GM18526 (cell line): ENCODE measurements around the gene IQCM.

ENCODE experiments used
- POLR2A ChIP-seq: IDR thresholded peaks from 3 replicates; pipeline ENCODE4 v1.6.1; 2011; ENCODE audit not compliant: insufficient read length; ENCODE audit errors: extremely low read depth

Gene IQCM

DNA sequence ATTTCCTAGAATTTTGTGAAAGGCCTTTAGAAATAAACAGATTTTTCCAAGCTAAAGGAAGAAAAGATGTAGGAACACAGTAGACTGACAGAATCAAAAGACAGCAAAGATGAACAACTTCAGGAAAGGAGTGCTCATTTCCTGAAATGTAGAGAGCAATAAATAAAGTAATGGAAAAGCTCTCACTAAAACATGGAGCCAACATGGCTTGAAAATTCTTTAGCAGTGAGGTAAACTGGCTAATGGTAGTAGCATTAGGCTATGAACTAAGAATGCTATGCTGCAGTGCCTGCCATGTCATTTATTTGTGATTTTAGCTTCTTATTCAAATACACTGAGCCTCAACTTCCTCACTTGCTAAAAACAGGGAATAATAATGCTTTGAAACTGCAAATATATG lies 108.7 kb downstream of the IQCM start:
- no peak for TF ChIP-seq POLR2A

DNA sequence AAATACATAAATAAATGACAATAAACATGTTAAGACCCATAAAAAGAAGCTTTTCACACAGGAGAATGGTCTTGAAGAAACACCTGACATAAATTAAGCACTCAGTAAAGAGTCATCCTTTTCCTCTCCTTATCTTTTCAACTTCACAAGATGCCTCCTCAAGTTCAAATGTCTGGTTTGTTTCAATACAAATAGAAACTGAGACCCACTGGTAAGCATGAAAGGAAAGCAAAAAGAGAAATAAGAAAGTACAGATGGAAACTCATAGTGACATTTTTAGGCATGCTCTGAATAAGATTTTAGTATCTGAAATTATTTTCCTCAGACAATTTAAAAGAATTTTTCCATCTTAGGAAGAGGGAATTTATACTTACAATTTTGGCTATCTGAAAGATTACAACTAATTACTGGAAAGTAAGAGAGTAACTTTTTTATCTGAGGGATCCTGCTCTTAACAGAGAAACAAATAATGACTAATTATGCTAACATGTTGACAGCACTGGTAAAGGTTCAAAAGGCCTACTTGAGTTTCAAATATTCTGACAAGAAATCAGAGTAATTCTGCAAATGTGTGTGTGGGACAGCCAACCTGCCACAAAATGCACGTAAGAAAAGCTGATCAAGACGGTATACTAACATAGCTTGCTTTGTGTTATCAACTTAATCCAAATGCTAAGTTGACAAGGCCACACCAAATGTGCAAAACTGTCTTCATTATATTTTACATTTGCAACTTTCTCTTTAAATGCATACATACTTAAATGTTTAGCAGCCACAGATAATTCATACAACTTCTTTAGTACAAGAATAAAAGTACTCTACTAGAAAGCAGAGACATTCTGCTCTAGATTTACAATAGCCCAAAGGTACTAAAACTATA lies 113.0 kb downstream of the IQCM start:
- no peak for TF ChIP-seq POLR2A

- no peak for TF ChIP-seq POLR2A
Observed at GRCh38 chr4:149701435-149702156, 114.0 kb downstream of the IQCM start.

DNA sequence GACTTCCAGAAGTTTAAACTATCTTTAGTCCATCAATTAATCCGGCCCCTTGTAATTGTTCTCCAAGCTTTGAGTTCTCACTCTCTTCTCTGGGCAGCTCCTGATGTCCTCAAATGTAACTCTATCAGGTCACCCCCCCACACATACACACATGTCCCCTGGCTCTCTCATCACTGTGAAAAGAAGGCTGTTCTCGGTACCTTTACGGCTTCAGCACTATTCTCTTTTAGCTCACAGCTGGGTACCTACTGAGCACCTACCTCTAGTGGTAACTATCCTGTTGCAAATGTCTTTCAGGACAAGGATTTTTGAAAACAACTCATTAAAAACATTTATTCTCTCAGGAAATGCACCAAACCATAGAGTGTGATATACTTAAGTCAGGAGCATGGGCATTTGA lies 115.4 kb downstream of the IQCM start:
- no peak for TF ChIP-seq POLR2A

DNA sequence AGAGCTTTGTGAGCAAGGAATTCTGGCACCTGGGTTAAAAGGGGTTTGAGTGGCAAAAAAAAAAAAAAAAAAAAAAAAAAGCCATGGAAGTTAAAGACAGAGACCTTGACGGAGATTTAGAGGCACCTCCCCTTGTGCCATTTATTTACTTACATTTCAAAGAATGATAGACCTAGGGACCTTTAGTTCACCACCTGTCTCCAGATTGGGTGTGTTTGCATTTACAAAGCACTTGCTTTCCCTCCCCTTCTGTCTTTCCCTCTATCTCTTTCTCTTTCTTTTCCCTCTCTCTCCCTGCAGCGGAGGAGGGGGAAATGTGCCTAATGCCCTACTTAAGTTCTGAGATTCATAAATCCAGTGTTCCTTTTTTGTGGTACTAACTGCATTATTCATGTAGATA lies 116.0 kb downstream of the IQCM start:
- TF ChIP-seq POLR2A = no peak

DNA sequence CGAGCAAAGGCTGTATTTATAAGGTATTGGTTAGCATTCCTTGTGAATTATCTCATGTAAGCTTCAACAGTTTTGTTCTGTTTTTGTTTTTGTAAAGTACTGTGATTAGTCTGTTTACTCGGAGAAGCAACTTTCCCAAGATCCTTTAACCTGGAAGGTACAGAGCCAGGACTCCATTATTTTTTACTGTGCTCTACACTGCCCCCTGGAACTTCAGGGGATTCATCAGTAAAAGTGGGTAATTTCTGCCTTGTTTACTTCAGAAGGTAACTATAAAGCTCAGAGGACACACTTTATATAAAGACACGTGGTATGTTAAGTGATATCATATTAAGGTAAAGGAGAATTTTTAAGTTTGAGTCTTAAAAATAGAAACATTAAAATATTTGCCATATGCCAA lies 124.9 kb downstream of the IQCM start:
- TF ChIP-seq POLR2A = no peak

GRCh38 chr4:149684516-149684915 lies 131.1 kb downstream of the IQCM start:
- TF ChIP-seq POLR2A = no peak

DNA sequence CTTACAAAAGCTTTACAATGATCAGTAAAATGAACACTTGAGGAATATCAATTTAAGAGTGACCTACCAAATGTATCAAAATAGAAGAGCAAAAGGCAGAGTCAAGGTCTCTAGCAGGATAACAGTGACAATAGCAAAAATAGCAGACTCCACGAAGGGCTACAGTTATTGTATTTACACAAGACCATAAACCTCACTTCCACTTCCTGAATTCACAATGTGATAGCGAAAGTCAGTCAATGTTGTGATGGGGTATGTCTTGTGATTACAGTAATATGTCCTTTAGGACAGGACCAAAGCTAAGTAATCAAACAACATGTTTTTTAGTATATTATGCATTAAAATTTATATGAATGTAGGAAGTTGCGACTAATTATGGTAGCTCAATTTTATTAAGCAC lies 139.6 kb downstream of the IQCM start:
- no peak for TF ChIP-seq POLR2A

DNA sequence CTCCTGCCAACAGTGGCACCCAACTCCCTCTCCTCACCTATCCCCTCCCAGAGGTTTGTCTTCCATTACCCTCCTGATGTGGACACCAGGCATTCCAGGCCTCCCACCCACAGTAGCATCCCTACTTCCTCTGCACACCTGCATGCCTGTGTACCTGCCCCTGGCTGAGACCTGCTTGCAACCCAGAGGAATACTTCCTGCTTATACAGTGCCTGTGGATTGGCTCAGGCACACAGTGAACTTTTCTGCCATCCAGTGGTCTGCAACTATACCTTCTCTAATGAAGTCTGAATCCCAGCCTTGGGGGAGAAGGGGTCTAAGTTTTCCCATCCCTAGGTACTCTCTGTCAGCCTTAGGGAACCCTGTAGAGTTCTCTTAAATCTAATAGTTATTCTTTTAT lies 169.9 kb downstream of the IQCM start:
- TF ChIP-seq POLR2A = no peak

GRCh38 chr4:149638073-149638472 lies 177.6 kb downstream of the IQCM start:
- TF ChIP-seq POLR2A = no peak

DNA sequence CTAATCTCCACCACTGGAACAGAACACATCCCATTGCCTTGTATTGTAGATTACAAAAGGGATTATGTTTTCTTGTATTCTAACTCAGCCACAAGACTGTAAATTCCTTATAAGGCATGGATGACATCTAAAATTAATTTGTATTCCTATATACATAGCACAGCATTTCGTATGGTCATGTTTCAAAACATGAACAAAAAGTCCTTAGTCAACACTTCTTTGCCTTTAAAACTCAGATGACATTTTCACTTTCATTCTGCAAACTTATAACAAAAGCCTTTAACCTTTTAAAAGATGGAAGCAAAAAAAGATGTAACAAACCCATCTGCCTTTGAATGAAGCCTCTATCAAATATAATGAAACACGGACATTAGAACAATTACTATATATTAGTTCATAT lies 181.3 kb downstream of the IQCM start:
- TF ChIP-seq POLR2A = no peak

DNA sequence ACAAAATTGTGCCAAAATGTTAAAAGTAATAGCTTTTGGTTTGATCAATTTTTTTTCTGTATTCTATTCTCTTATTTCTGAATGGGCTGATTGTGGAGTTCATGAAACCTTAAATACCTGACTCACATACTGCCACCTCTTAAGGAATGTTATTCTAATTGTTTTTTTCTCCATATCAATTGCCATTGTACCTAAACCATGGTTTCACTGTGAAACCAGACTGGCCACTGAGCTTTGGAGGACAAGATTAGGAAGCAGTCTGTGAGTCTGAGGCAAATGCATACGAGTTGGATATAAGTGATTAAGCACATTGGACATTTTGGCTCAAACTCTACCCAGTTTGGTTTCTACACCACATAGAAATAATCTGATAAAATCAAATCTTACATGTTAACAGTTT lies 184.0 kb downstream of the IQCM start:
- TF ChIP-seq POLR2A = no peak

- no peak for TF ChIP-seq POLR2A
Observed at GRCh38 chr4:149630064-149630463, 185.6 kb downstream of the IQCM start.

- no peak for TF ChIP-seq POLR2A
Observed at GRCh38 chr4:149605601-149606378, 209.9 kb downstream of the IQCM start.

- no peak for TF ChIP-seq POLR2A
Observed at GRCh38 chr4:149604827-149605226, 210.8 kb downstream of the IQCM start.

DNA sequence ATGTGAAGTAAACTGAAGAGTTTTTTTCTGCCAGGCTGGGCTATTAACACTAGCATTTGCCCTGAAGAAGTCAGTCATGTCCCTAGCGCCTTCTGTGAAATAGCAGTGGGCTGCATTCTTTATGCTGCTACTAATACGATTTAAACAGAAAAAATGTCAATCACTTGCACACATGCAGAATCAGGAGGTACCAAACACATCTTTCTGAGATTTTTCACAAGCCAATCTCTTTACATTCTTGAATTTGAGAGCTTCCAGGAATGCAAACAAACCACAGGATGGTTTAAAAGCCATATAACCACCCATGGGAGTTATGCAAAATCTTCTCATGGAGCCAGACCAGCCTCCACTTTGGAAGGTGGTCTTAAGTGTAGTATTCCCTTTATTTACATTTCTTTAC lies 220.1 kb downstream of the IQCM start:
- TF ChIP-seq POLR2A = no peak

- TF ChIP-seq POLR2A = no peak
Observed at GRCh38 chr4:149589826-149590225, 225.8 kb downstream of the IQCM start.
